Measurements from ENCODE around the gene ZNF485. TPM values are rescaled to one million over a fixed set of nuclear protein-coding genes. Genes with fewer than 3 reads are reported as not detected.
"Not testable (repeated sequence)": the region's sequence is repeated elsewhere in the genome, so short reads cannot be mapped to it uniquely, and the experiment has no call there.

The ZNF485 gene
- total RNA-seq, 1 experiment from 2014 or later: 3.7 TPM

DNA sequence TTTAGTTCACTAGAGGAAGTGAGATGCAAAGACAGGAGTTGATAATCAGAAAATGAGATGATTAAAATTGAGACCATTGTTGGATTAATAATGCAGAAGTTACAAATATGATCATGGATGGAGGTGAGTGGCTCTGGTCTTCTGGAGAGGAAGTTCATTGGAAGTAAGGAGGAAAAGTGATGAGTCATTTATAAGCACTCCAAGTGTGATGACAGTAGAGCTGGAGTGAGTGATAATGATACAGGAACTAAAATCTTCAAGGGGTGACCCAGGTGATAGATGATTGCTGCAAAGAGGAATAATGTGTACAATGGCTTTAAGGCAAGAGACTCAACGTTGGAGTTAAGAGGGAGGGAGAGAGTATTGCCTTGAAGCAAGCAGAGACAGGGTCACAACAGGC is 21.7 kb downstream of the ZNF485 start:
- DNase-seq: no peak
- Histone ChIP-seq H3K4me3 (ENCODE audit: insufficient read depth, low read depth, low read length) (no peak overlapping the region), H3K36me3 (replicated peaks; ENCODE audit: control insufficient read depth, insufficient read depth, low read length) (no peaks in the 10 kb centered on the region), H3K27me3 (ENCODE audit: control insufficient read depth, insufficient read depth, low read length) (no peaks in the 10 kb centered on the region)

DNA sequence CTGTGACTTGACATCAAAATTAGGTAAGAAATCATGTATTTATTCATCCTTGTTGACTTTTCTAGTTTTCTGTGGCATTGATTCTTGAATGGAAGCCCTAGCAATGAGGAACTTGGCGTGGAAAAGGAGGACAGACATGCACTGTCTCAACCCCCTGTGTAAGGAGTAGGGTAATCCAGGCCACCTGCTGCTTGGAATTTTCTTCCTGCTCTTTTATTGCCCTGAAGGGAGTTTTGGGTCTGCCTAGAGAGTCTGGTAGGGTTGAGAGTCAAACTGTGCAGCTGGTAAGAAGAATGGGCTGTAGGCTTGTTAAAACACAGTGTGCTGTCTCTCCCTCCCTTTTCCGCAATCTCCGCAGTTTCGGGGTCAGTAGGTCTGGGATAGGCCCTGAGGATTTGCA is 22.7 kb downstream of the ZNF485 start:
- H3K36me3 ChIP-seq (replicated peaks; ENCODE audit: control insufficient read depth, insufficient read depth, low read length): no peaks in the 10 kb centered on the region
- no peak for DNase-seq
- no peak overlapping the region for H3K4me3 ChIP-seq (ENCODE audit: insufficient read depth, low read depth, low read length)
- H3K27me3 ChIP-seq (ENCODE audit: control insufficient read depth, insufficient read depth, low read length): no peaks in the 10 kb centered on the region

DNA sequence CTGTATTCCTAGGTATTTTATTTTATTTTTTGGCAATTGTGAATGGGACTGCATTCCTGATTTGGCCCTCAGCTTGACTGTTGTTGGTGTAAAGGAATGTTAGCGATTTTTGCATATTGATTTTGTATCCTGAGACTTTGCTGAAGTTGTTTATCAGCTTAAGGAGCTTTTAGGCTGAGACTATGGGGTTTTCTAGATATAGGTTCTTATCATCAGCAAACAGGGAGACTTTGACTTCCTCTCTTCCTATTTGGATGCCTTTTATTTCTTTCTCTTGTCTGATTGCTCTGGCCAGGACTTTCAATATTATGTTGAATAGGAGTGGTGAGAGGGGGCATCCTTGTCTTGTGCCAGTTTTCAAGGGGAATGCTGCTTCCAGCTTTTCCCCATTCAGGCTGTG is 29.6 kb downstream of the ZNF485 start:
- H3K4me3 ChIP-seq (ENCODE audit: insufficient read depth, low read depth, low read length); H3K27me3 ChIP-seq (ENCODE audit: control insufficient read depth, insufficient read depth, low read length); H3K36me3 ChIP-seq (replicated peaks; ENCODE audit: control insufficient read depth, insufficient read depth, low read length); DNase-seq: not testable (repeated sequence)

DNA sequence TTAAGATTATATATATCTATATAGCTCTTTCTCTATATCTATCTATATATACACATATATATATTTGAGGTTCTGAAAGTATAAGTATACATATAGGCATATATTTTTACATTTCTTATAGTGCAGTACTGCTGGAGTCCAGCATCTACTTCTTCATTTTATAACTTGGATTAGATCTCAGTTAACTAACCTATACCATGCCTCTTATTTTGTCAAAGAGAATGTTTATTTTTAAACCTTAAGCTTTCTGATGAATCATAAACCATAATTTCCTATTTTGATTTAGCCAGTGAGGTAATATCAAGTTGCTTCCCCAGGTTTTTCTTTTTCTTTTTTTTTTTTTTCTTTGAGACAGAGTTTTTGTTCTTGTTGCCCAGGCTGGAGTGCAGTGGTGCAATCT is 34.4 kb downstream of the ZNF485 start:
- Histone ChIP-seq H3K27me3 (ENCODE audit: control insufficient read depth, insufficient read depth, low read length) (no peaks in the 10 kb centered on the region), H3K4me3 (ENCODE audit: insufficient read depth, low read depth, low read length) (no peak overlapping the region), H3K36me3 (replicated peaks; ENCODE audit: control insufficient read depth, insufficient read depth, low read length) (peaks cover 10% of the 10 kb centered on the region)
- no peak for DNase-seq

DNA sequence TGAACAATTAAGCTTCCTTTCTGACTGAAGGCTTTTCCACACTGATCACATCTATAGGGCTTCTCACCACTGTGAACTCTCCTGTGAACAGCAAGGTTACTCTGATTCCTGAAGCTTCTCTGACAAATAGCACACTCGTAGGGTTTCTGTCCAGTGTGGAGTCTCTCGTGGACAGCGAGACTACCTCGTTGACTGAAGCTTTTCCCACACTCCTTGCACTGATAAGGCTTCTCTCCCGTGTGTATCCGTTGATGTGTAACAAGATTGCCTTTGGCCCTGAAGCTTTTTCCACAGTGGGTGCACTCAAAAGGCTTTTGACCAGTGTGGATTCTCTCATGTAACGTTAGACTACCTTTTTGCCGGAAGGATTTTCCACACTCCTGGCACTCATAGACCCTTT is 38.0 kb downstream of the ZNF485 start:
- DNase-seq: no peak
- peaks cover 7% of the 10 kb centered on the region for H3K27me3 ChIP-seq (ENCODE audit: control insufficient read depth, insufficient read depth, low read length)
- no peak overlapping the region for H3K4me3 ChIP-seq (ENCODE audit: insufficient read depth, low read depth, low read length)
- peaks cover 15% of the 10 kb centered on the region for H3K36me3 ChIP-seq (replicated peaks; ENCODE audit: control insufficient read depth, insufficient read depth, low read length)

DNA sequence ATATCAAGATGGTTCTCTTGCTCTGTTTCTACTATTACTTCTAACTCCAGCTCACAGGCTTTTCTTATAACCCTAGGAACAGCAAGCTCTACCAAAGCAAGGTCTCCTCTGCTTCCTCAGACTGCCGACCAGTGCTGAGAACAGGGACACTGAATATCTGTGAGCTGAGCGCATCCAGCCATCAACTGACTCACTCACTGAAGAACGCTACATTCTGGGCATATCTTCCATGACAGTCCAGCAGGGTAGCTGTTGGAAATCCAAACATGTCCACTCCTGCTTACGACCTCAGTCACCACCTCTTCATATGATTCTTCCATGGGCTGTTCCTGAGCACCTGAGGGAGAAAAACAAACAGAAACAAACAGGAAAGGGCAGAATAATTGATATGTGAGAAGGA is 39.6 kb downstream of the ZNF485 start:
- no peak overlapping the region for H3K4me3 ChIP-seq (ENCODE audit: insufficient read depth, low read depth, low read length)
- DNase-seq: no peak
- H3K27me3 ChIP-seq (ENCODE audit: control insufficient read depth, insufficient read depth, low read length): peaks cover 14% of the 10 kb centered on the region
- H3K36me3 ChIP-seq (replicated peaks; ENCODE audit: control insufficient read depth, insufficient read depth, low read length): peaks cover 15% of the 10 kb centered on the region

DNA sequence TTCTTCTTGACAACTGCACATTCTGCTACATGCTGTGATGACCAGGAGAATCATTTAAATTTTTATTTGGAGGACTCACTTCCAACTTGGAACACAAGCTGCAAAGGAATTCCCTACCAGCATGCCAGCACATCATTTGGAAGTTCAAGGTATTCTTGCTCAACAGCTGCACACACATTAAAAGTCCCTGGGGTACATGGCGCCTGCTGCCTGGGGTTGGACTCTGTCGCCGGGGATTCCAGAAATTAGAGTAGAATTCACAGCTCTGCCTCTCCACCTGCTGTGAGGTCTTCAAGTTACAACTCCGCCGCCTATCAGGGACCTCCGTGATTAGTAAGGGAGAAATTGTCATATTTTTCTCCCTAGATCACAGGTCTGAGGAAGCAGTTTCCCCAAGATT is 41.3 kb downstream of the ZNF485 start:
- Histone ChIP-seq H3K27me3 (ENCODE audit: control insufficient read depth, insufficient read depth, low read length) (peaks cover 14% of the 10 kb centered on the region), H3K4me3 (ENCODE audit: insufficient read depth, low read depth, low read length) (no peak overlapping the region), H3K36me3 (replicated peaks; ENCODE audit: control insufficient read depth, insufficient read depth, low read length) (peaks cover 15% of the 10 kb centered on the region)
- DNase-seq: no peak

DNA sequence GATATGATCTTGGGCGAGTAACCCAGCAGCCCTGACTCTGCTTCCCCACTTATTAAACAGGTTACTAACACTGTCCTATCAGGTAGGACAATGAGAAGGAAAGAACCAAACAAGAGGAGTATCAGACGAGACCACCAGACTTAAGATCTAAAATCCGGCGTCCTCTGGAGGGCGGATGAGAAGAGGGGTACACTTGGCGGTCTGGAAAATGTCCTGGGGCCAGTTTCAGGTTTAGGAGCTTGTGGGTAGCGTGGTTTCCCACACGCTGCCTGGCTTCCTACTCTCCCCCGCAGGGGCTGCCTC is 41.8 kb downstream of the ZNF485 start:
- Histone ChIP-seq H3K4me3 (ENCODE audit: insufficient read depth, low read depth, low read length) (peak overlapping the region; percentile 67), H3K36me3 (replicated peaks; ENCODE audit: control insufficient read depth, insufficient read depth, low read length) (peaks cover 15% of the 10 kb centered on the region), H3K27me3 (ENCODE audit: control insufficient read depth, insufficient read depth, low read length) (peaks cover 14% of the 10 kb centered on the region)
- DNase-seq: no peak

DNA sequence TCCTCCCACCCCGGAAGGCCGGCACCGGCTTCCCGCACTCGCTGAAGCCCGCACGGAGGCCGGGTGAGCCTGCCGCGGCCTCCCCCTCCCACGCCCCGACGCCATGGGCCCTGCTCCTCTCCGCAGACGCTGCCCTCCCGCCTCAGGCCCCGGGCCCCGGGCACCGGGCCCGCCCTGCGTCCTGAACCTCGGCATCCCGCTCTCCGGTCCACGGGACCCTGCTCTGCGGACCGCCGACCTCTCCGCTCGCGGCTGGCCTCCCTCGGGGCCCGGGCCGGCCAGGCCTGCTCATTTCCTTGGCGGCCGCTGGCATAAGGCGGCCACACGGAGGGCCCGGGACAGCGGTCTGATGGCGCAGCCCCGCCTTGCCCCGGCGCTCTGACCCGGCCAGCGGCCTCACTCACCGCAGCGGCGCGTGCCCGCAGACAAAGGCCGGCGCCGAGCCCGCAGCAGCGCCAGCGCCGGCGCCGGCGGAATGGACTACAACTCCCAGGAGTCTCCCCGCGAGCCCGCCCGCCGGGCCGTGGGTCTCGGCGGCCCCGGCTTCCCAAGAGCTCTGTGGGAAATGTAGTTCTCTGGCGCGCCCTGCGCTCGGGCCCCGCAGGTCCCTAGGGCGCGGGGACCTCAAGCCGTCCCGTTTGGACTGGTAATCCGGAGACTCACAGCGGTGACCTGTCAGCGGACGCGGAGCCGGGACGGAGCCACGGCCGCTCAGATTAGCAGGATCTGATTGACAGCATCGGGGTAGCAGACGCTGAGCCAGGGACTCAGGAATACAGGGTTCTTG is 42.4 kb downstream of the ZNF485 start, which contains the start of gene ZNF32:
ZNF32 (minus strand) TSS at position 484 of the 787 bp plus-strand sequence. CDS start 2,748 bp downstream, outside the sequence.
- peaks cover 14% of the 10 kb centered on the region for H3K27me3 ChIP-seq (ENCODE audit: control insufficient read depth, insufficient read depth, low read length)
- H3K36me3 ChIP-seq (replicated peaks; ENCODE audit: control insufficient read depth, insufficient read depth, low read length): peaks cover 15% of the 10 kb centered on the region
- peak within 1 kb of the TSS; percentile 67 for H3K4me3 ChIP-seq (ENCODE audit: insufficient read depth, low read depth, low read length)
- peak; percentile 95 for DNase-seq

DNA sequence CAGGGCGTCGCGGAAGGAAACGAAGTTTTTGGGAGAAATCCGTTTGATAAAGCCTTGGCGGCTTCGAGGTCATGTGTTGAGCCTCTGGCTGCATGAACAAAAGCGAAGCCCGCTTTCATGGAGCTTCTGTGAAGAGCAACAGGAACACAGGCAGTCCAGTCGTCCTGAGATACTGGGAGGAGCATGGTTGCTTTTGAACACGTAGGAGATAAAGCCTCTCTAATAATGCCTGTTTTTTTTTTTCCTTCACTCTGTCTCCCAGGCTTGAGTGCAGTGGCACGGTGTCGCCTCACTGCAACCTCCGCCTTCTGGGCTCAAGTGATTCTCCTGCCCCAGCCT is 42.9 kb downstream of the ZNF485 start:
- Histone ChIP-seq H3K27me3 (ENCODE audit: control insufficient read depth, insufficient read depth, low read length) (peaks cover 14% of the 10 kb centered on the region), H3K36me3 (replicated peaks; ENCODE audit: control insufficient read depth, insufficient read depth, low read length) (peaks cover 10% of the 10 kb centered on the region), H3K4me3 (ENCODE audit: insufficient read depth, low read depth, low read length) (peak overlapping the region; percentile 67)
- DNase-seq: no peak

DNA sequence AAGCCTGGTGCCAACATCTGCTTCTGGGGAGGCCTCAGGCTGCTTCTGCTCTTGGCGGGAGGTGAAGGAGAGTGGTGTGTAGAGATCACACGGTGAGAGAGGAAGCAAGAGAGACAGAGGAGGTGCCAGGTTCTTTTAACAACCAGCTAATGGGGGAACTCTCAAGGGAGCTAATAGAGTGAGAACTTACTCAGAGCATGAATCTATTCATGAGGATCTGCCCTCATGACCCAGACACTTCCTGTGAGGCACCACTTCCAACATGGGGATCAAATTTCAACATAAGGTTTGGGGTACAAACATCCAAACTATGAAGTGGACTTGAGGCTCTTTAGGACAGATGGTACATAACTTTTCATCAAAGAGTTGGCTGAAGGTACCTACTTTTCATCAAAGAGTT is 47.5 kb downstream of the ZNF485 start:
- H3K36me3 ChIP-seq (replicated peaks; ENCODE audit: control insufficient read depth, insufficient read depth, low read length): no peaks in the 10 kb centered on the region
- no peak overlapping the region for H3K4me3 ChIP-seq (ENCODE audit: insufficient read depth, low read depth, low read length)
- H3K27me3 ChIP-seq (ENCODE audit: control insufficient read depth, insufficient read depth, low read length): peaks cover 10% of the 10 kb centered on the region
- no peak for DNase-seq

DNA sequence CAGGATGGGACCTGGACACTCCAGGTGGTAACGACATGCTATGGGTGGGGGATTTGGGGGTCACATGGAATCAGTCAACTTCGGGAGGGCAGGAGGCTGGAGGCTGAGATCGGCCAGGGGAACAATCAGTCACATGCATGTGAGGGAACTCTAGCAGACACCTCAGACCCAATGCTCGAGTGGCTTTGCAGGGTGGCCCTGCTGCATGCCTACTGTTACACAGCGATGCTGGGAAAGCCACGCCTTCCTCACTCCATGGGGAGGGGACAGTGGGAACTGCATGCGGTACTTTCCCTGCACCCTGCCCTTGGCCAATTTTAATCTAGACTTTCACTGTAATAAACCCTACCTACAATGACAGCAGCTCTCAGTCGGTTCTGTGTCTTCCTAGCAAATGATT is 49.1 kb downstream of the ZNF485 start:
- H3K27me3 ChIP-seq (ENCODE audit: control insufficient read depth, insufficient read depth, low read length): no peaks in the 10 kb centered on the region
- H3K4me3 ChIP-seq (ENCODE audit: insufficient read depth, low read depth, low read length): no peak overlapping the region
- H3K36me3 ChIP-seq (replicated peaks; ENCODE audit: control insufficient read depth, insufficient read depth, low read length): no peaks in the 10 kb centered on the region
- DNase-seq: no peak

DNA sequence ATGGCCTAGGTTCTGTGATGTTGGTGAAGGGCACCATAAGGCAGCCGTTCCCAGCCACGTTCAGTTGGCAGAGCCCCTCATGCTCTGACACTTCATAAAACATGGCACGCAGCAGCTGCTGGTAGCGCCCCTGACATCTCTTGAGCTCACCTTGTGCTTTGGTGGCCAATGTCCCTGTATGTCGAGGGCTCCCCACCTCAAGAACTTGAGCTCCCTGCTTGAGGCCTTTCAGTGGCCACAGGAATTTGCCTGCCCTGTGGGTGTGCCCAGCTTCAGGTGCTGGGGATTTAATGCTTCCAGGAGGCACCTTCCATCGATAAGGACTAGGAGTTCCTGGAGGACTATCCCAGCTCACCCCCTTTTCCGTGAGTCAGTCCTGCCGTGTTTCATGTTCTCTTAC is 52.0 kb downstream of the ZNF485 start:
- H3K36me3 ChIP-seq (replicated peaks; ENCODE audit: control insufficient read depth, insufficient read depth, low read length): no peaks in the 10 kb centered on the region
- DNase-seq: no peak
- no peak overlapping the region for H3K4me3 ChIP-seq (ENCODE audit: insufficient read depth, low read depth, low read length)
- no peaks in the 10 kb centered on the region for H3K27me3 ChIP-seq (ENCODE audit: control insufficient read depth, insufficient read depth, low read length)

DNA sequence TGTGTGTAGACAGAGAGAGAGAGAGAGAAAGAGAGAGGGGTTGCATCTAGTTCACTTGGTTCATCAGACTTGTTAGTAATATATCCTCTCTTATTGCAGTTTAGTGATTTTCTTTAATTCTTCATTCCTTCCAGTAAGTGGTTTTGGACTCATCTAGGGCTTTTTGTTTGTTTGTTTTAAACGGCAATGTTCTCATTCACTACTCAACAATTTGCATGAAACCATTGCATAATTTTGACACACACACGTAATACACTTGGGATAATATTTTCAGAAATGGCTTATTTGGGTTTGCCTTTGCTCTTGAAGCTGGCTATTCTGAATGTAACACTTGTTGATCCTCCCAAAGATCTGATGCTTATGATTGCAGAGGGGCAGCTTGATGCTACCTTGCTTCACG is 58.8 kb downstream of the ZNF485 start:
- Histone ChIP-seq H3K36me3 (replicated peaks; ENCODE audit: control insufficient read depth, insufficient read depth, low read length) (no peaks in the 10 kb centered on the region), H3K4me3 (ENCODE audit: insufficient read depth, low read depth, low read length) (no peak overlapping the region), H3K27me3 (ENCODE audit: control insufficient read depth, insufficient read depth, low read length) (peaks cover 3% of the 10 kb centered on the region; the same call in 1 of the 2 replicates)
- DNase-seq: no peak

DNA sequence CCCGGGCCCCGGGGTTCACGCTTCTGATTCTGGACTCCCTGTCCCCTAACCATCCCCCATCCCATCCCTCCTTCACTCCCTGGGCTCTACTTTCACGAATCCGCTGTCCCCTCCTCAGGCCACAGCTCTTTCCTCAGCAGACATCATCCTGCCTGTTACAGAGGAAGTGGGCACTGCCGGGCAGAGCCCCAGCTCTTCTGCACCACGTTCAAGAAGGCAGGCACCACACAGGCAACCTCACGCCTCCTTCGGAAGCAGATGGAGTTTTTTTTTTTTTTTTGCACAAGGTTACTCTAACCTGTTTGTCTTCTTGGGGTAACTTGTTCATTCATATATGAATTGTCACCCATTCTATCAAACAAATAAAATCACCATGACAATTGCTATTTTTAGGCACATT is 60.3 kb downstream of the ZNF485 start:
- no peak overlapping the region for H3K4me3 ChIP-seq (ENCODE audit: insufficient read depth, low read depth, low read length)

DNA sequence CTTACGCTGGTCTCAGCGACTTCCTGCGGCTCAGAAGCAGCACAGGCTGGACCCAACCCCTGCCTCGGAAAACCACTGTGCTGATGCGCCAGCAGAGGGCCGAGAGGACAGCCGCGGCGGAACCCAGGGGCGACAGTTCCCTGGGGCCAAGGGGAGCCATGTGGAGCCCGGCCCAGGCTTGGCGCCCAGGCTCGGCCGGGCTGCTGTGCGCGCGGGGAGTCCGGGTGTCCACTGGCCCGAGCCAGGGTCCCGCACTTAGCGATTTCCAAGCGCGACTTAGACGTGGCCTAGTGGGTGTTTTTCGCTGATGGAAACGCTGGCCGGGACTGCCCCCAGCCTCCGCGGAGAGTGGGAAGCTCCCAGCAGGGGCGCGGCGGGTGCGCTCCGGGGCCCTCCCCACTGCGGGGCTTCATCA is 61.1 kb downstream of the ZNF485 start:
- DNase-seq: peak; percentile 87
- Histone ChIP-seq H3K4me3 (ENCODE audit: insufficient read depth, low read depth, low read length) (peak overlapping the region; percentile 39; the same call in 1 of the 2 replicates), H3K36me3 (replicated peaks; ENCODE audit: control insufficient read depth, insufficient read depth, low read length) (no peaks in the 10 kb centered on the region), H3K27me3 (ENCODE audit: control insufficient read depth, insufficient read depth, low read length) (peaks cover 7% of the 10 kb centered on the region)

More for the DNA sequence above, 60.3 kb downstream of the ZNF485 start:
- no peaks in the 10 kb centered on the region for H3K36me3 ChIP-seq (replicated peaks; ENCODE audit: control insufficient read depth, insufficient read depth, low read length)
- peak; percentile 35 for DNase-seq
- peaks cover 7% of the 10 kb centered on the region for H3K27me3 ChIP-seq (ENCODE audit: control insufficient read depth, insufficient read depth, low read length)
